HepG2 (cell line): ENCODE results near the gene SUCLG1.

Experiments used
- CTCF ChIP-seq: sonication (generic); formaldehyde crosslinking; IDR thresholded peaks from 2 replicates; pipeline ENCODE4 v1.5.0; 2020; ENCODE audit warnings: mild to moderate bottlenecking, missing genetic modification reagents, moderate library complexity
- DPF2 ChIP-seq: sonication (generic); formaldehyde crosslinking; IDR thresholded peaks from 2 replicates; pipeline ENCODE4 v1.4.0; 2020; ENCODE audit warnings: mild to moderate bottlenecking, low read depth, missing genetic modification reagents, borderline replicate concordance
- EP300 ChIP-seq, 3 experiments: sonication (generic) in 1 of 3; formaldehyde crosslinking in 1 of 3; IDR thresholded peaks; 2 replicates each; pipeline versions ENCODE4 v1.5.1 to v1.6.1; 2011 to 2020; ENCODE audit warnings: low read depth in 2 of 3, low read length in 2 of 3, borderline replicate concordance in 1 of 3, improper control_type of control experiment in 1 of 3, mild to moderate bottlenecking in 1 of 3, missing genetic modification reagents in 1 of 3, moderate library complexity in 1 of 3
- HDAC2 ChIP-seq: sonication (generic); formaldehyde crosslinking; IDR thresholded peaks from 2 replicates; pipeline ENCODE4 v1.4.0; 2020; ENCODE audit warnings: missing genetic modification reagents
- JARID2 ChIP-seq: sonication (generic); formaldehyde crosslinking; IDR thresholded peaks from 2 replicates; pipeline ENCODE4 v1.8.1; 2023; ENCODE audit warnings: missing genetic modification reagents, inconsistent platforms; ENCODE audit not compliant: insufficient replicate concordance
- KLF12 ChIP-seq: sonication (generic); formaldehyde crosslinking; IDR thresholded peaks from 2 replicates; pipeline ENCODE4 v1.4.0; 2020; ENCODE audit warnings: missing genetic modification reagents, borderline replicate concordance
- MAX ChIP-seq: IDR thresholded peaks from 2 replicates; pipeline ENCODE4 v1.6.1; 2012; ENCODE audit warnings: inconsistent platforms
- NFRKB ChIP-seq: fragments of 450-650 bp; IDR thresholded peaks from 2 replicates; pipeline ENCODE4 v1.6.1; 2017
- PCBP2 ChIP-seq: fragments of 200-400 bp; formaldehyde crosslinking; optimal IDR thresholded peaks from 2 replicates; pipeline ENCODE3; 2018; ENCODE audit warnings: low read length, low read depth; ENCODE audit not compliant: poor library complexity, severe bottlenecking
- REST ChIP-seq, 2 experiments: IDR thresholded peaks; 2 replicates each; pipeline ENCODE4 v1.6.1; 2011 to 2012; ENCODE audit warnings: low read length in 2 of 2, borderline replicate concordance in 1 of 2, low read depth in 1 of 2, mild to moderate bottlenecking in 1 of 2, moderate library complexity in 1 of 2
- ZNF577 ChIP-seq: sonication (generic); formaldehyde crosslinking; IDR thresholded peaks from 2 replicates; pipeline ENCODE4 v1.4.0; 2020; ENCODE audit warnings: mild to moderate bottlenecking, low read depth, missing genetic modification reagents, borderline replicate concordance

- no peak for TF ChIP-seq REST (IDR thresholded peaks at IDR 0.05; ENCODE audit: borderline replicate concordance in 1 of 2, low read depth in 1 of 2, low read length in 2 of 2)
- no peak for TF ChIP-seq MAX
- no peak for TF ChIP-seq EP300 (IDR thresholded peaks at IDR 0.05; ENCODE audit: low read depth in 2 of 2, low read length in 2 of 2)
- no peak for TF ChIP-seq EP300 (CRISPR knock-in tag; IDR thresholded peaks at IDR 0.05; ENCODE audit: borderline replicate concordance)
- no peak for TF ChIP-seq CTCF
- no peak for TF ChIP-seq JARID2
- TF ChIP-seq DPF2, result no peak
- TF ChIP-seq PCBP2, result no peak
- no peak for TF ChIP-seq HDAC2
- TF ChIP-seq NFRKB, result no peak
- TF ChIP-seq ZNF577, result no peak
- TF ChIP-seq KLF12, result no peak
Observed at GRCh38 chr2:84478867-84479266, 19.8 kb upstream of the SUCLG1 start.
